ENCODE results near the gene TPCN2. TPM values are rescaled to one million over a fixed set of nuclear protein-coding genes. Genes with fewer than 3 reads are reported as not detected.

The TPCN2 gene
- polyA plus RNA-seq, 5 donors = 9.2 to 15.1 (median 13.8) TPM

DNA sequence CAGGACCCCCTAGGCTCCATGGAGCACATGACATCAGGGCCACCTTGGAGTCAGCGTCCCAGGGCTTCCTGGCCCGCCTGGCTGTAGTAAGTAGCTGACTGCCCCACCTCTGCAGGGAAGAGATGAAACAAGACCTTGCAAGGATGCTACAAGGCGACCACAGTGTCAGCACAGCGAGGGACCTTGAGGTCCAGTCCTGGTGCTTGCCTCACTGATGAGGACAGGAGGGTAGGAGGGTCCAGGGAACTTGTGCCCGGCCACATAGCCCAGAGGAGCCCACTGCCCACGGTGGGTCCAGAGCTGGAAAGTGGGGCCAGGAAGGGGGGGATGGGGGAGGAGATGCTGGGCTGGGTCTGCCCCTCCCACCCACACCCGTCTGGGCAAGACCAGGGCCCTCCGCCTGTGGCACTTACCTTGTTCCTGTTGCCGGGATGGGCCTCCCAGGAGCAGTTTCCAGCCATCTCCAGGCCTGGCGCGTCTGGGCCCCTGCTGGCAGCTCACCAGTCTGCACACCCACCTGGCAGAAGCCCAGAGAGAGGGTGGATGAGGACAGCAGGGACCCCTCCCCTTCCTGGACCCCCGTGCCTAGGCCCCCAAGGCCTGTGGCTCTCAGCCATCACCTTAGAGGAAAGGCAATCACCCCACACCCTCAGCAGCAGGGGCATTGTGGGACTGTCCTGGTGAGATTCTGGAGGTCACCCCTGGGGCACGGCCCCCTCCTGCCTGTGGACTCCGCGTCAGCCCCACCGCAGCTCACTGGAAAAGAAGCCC lies 39.1 kb upstream of the TPCN2 start:
- no peak for DNase-seq

DNA sequence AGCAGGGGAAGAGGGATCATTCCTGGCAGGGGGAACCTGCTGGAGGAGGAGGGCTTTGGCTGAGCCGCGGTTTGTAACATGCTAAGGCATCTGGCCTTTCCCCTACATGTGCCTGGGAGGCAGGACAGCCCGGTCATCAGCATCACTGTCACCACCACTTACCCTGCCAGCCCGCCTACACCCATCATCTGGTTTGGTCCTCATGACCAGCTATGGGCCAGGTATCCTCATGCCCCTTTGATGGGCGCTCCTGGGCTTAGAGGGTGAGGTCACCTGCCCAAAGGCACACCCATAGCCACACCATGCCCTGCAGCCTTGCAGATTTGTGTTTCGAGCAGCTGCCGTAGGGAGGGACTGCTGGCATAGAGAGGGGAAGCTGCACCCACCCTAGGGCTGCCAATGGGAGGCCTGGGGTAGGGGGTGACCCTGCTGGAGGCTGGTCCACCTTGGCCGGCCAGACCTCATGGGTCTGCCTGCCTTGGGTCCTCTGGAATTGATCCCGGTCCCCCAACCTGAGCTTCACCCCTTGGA lies 38.3 kb upstream of the TPCN2 start:
- DNase-seq = no peak

GRCh38 chr11:69010964-69011623 lies 37.6 kb upstream of the TPCN2 start:
- DNase-seq = peak; percentile 81 to 84

DNA sequence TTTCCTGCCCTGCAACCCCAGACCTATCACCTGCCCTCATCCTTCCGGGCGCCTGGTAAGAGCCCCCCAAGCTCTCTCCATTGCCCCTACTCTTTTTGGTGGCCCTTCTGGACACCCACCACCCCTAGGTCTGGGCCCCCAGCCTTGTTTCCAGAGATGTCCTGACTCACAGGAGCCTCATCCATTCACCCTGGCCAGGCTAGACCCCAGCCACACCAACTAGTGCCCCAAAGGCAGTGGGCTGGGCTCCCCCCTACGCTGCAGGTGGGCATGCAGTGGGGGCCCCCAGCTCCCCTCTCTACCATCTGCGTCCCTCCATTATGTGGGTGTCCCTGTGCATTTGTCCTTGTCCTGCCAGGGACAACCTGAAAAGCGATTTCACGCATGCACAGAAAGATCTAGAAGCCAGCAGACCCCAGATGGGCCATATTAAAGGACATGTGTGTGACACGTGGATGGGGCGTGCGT lies 37.1 kb upstream of the TPCN2 start:
- no peak for DNase-seq

GRCh38 chr11:69012092-69013008 lies 36.4 kb upstream of the TPCN2 start:
- no peak for DNase-seq

DNA sequence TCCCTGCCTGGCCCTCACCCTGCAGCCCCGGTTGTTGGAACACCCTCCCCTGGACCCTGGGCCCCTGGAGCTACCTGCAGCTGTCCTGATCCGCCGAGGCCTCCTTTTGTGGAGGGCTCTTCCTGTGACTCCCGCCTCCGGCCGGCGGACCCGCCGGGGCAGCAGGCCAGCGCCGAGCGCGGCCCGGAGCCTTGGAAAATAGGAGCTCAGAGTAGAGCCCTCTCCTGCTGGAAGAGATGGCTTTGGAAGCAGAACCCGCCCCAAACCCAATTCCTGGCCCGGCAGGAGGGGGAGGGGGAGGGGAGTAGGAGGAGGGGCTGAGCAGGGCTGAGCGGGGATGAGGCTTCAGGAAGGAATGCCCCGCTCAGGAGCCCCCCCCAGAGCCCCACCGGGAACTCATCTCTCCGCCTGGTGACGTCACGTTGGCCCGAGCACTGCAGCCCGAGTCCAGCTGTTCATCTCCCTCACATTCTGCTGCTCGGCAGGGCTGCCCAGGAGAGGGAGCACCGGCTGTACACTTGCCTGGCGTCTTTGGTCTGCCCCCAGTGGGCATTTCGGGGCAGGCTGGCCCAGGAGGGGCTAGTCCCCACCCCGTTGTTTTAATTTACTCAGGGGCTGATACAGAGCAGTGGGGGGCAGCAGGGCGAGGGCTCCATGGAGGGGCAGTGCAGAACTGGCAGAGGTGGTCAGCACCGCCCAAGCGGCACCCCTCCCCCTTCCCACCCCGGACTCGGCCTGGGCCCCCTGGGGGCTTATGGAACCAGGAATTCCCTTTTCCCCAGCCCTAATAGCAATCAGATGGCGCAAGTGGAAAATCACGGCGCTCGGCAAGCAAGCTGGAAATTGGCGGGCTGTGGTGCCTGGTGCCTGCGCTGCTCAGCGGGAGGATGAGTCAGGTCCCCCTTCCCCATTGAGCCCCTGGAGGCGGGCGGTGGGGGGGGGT lies 35.5 kb upstream of the TPCN2 start, which contains the start of gene MRGPRF:
MRGPRF (minus strand) TSS at position 238 of the 943 bp plus-strand sequence. CDS start 3,345 bp downstream, outside the sequence.
- DNase-seq = peak in 1 of 2 donors; percentile 59

DNA sequence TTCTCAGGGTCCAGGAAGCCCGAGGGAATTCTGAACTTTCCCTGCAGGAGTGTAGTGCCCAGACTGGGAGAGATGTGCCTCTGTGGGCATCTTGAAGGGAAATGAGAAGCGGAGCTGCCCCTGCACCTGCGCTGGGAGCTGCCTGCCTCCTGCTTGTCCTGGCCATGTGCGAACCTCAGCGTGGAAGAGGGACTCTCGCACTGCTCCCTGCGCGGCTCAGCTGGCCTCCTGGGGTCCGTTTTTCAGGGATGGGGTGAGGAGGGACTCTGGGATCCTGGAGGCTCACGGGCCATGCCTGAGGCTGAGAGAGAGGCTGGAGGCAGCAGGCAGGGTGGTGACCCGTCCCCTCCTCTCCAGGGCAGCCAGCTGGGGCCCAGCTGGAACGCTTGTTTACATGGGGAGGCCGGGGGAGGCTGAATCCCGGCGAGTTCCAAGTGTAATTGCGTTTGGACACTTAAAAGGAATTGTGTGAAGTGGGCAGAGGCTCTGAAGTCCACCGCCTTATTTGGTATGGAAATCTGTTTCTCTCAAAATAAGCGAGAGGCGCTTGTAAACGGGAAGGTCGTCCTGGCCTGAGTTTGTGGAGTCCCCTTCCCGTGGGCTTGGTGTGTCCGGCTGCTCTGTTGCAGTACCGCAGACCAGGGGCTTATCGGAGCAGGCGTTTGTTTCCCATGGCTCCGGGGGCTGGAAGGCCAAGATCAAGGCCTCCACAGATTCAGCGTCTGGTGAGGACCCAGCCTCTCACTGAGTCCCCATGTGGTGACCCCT lies 34.5 kb upstream of the TPCN2 start:
- peak; percentile 89 to 90 for DNase-seq

DNA sequence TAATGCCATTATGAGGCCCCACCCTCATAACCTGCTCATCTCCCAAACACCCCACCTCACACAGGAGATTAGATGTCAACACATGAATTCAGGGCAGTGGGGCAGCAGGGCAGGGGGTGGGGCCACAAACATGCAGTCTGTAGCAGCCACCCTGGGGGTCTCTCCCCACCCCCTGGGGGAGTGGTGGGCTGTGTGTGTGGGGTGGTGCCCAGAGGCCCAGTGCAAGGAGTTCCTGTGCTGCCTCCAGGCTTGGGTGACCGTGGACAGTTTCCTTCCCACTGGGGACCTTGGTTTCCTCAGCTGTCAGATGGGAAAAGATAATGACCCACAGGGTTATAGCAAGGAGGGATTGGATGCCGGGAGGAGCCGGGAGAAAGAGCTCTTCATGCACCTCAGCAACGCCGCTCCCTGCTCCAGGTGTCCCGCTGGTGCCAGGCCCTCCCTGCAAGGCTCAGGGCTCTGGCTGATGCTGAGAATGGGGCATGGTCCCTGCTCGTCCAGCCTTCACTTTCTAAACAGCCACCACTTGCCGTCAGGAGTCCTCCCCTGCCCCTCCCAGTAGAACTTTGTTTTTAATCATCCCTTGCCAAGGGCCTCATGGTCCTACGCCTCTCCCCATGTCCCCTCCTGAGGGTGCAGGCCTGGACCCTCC lies 33.7 kb upstream of the TPCN2 start:
- no peak for DNase-seq

- DNase-seq = no peak
Observed at GRCh38 chr11:69017951-69018350, 30.8 kb upstream of the TPCN2 start.

- no peak for DNase-seq
Observed at GRCh38 chr11:69018924-69019323, 29.8 kb upstream of the TPCN2 start.

DNA sequence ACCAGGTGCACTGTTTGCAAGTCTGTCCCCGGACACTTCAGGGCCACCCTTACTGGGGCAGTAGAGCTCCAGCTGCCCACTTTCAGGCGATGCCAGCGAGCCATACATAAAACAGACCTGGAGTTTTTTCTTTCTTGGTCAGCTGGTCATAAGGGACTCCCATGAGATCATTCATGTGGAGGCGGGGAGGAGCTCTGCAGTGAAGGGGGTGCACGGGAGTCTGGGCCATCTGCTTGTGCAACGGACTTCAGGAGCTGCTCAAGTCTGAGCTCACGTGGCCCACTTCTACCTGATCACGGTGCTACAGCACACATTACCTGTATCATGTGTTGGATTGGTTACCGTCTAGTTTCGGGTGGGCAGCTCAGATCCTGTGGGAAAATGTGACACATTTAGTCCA lies 26.5 kb upstream of the TPCN2 start:
- no peak for DNase-seq

GRCh38 chr11:69024509-69024908 lies 24.2 kb upstream of the TPCN2 start:
- DNase-seq = no peak

- no peak for DNase-seq
Observed at GRCh38 chr11:69027704-69028372, 20.9 kb upstream of the TPCN2 start.

GRCh38 chr11:69030301-69030700 lies 18.4 kb upstream of the TPCN2 start:
- no peak for DNase-seq

- DNase-seq = no peak
Observed at GRCh38 chr11:69032833-69033232, 15.9 kb upstream of the TPCN2 start.

DNA sequence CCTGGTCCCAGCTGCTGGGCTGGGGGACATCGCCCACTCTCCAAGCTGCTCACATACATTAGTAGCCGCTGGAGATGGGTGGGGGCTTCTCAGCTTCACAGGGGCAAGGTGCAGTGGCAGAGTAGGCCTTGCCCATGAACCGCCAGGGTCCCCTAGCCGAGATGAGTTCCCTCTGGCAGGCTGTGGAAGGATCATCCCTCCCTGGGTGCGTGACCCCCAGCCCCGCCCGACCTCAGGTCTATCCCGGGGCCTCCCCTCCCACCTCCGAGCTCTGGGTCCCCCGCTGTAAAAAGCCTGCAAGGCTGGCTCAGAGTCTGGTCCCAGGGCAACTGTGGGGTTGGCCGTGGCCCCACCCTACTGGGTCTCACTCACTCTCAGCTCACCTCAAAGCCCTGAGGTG lies 15.3 kb upstream of the TPCN2 start:
- DNase-seq = no peak

DNA sequence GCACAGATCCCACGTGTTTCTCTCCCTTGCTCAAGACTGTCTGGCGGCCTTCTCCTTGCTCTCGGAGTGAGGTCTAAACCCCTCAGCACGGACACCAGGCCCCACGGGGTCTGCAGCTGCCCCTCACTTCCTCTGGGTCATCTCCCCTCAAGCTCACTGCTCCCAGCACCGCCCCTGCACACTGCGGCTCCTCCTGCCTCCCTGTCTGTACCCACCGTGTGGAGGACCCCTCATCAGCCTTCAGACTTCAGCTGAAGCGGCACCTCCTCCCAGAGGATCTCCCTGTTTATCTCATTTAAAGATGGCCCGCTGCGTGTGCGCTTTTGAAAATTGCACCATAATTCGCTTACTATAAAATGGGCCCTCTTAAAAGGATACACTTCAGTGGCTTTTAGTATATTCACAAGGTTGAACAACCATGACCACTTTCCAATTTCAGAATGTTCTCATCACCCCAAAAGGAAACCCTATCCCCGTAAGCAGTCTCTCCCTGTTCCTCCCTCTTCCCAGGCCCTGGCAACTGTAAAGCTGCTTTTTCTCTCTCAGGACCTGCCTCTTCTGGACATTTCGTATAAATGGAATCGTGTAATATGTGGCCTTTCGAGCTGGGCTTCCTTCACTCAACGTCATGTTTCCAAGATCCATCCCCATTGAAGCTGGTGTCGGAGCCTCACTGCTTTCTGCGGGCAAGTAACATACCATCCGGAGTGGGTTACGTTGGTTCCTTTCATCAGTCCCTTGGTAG lies 14.4 kb upstream of the TPCN2 start:
- no peak for DNase-seq

Data from right lung (tissue), 5 donors.